HG03108 (cell line): ENCODE measurements around the gene GNGT2.

Experiments
- ATAC-seq: cut with Tn5 transposase; IDR thresholded peaks from one replicate; pipeline ENCODE4 v1.9.1; 2021; ENCODE audit warnings: moderate library complexity; ENCODE audit not compliant: unreplicated experiment

The GNGT2 gene

GRCh38 chr17:49210158-49211029, at the start of gene GNGT2, which contains the start of gene ABI3:
GNGT2 (minus strand) TSS chr17:49210574; CDS start chr17:49207422, 3,152 bp downstream.
ABI3 (plus strand) TSS chr17:49210707; CDS start chr17:49210725, 18 bp downstream.
- peak; percentile 75 for ATAC-seq

GRCh38 chr17:49259663-49260010, 49.3 kb upstream of the GNGT2 start:
- ATAC-seq, result no peak

- no peak for ATAC-seq
Observed at GRCh38 chr17:49258394-49258793, 48.0 kb upstream of the GNGT2 start.

GRCh38 chr17:49255125-49255524, 44.8 kb upstream of the GNGT2 start:
- no peak for ATAC-seq

- no peak for ATAC-seq
Observed at GRCh38 chr17:49254066-49254465, 43.7 kb upstream of the GNGT2 start.

GRCh38 chr17:49252148-49252695, 41.8 kb upstream of the GNGT2 start:
- no peak for ATAC-seq

GRCh38 chr17:49249890-49250522, 39.6 kb upstream of the GNGT2 start:
- ATAC-seq, result no peak

- ATAC-seq, result no peak
Observed at GRCh38 chr17:49249292-49249794, 39.0 kb upstream of the GNGT2 start.

- no peak for ATAC-seq
Observed at GRCh38 chr17:49247944-49248343, 37.6 kb upstream of the GNGT2 start.

- ATAC-seq, result no peak
Observed at GRCh38 chr17:49244839-49245238, 34.5 kb upstream of the GNGT2 start.

GRCh38 chr17:49242813-49243212, 32.4 kb upstream of the GNGT2 start:
- no peak for ATAC-seq

- no peak for ATAC-seq
Observed at GRCh38 chr17:49241692-49242397, 31.5 kb upstream of the GNGT2 start.

GRCh38 chr17:49241040-49241439, 30.7 kb upstream of the GNGT2 start:
- no peak for ATAC-seq

GRCh38 chr17:49240619-49241018, 30.2 kb upstream of the GNGT2 start:
- no peak for ATAC-seq

GRCh38 chr17:49239963-49240362, 29.6 kb upstream of the GNGT2 start:
- no peak for ATAC-seq

GRCh38 chr17:49235896-49236295, 25.5 kb upstream of the GNGT2 start:
- no peak for ATAC-seq

GRCh38 chr17:49234509-49235080, 24.2 kb upstream of the GNGT2 start:
- no peak for ATAC-seq

- no peak for ATAC-seq
Observed at GRCh38 chr17:49231563-49231894, 21.2 kb upstream of the GNGT2 start.

- peak; percentile 83 for ATAC-seq
Observed at GRCh38 chr17:49230636-49231562, 20.5 kb upstream of the GNGT2 start, which contains the start of gene PHOSPHO1. PHOSPHO1 (minus strand) TSS chr17:49230787; CDS start chr17:49226691, 4,096 bp downstream.
